GM18520 (cell line): ENCODE data around the gene DOHH.
"Not testable (repeated sequence)": the region's sequence is repeated elsewhere in the genome, so short reads cannot be mapped to it uniquely, and the experiment has no call there.

Experiments used
- ATAC-seq: cut with Tn5 transposase; IDR thresholded peaks from one replicate; pipeline ENCODE4 v1.9.1; 2021; ENCODE audit not compliant: unreplicated experiment

The DOHH gene

GRCh38 chr19:3534375-3535234 lies 34.1 kb upstream of the DOHH start:
- ATAC-seq = no peak

DNA sequence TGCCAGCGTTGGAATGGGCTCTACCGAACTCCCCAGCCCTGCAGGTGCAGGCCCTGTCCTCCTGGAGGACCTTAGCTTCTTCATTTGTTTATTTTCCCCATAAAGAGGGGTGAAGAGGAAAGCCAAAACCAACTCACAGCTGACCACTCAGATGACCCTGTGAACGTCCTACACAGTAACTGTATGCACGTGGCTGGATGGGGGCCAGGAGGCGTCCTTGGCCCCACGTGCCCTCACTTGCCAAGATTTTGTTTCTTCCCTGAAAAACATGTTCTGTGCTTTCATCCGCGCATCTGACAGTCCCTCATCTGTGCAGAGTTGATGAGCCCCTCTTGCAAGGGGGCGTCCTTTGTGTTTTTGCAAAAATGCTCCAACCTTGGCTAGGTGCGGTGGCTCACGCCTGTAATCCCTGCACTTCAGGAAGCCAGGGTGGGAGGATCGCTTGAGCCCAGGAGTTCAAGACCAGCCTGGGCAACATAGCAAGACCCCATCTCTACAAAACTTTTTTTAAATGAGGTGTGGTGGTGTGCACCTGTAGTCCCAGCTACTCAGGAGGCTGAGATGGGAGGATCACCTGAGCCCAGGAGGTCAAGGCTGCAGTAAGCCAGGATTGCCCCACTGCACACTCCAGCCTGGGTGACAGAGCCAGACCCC lies 33.2 kb upstream of the DOHH start:
- no peak for ATAC-seq

DNA sequence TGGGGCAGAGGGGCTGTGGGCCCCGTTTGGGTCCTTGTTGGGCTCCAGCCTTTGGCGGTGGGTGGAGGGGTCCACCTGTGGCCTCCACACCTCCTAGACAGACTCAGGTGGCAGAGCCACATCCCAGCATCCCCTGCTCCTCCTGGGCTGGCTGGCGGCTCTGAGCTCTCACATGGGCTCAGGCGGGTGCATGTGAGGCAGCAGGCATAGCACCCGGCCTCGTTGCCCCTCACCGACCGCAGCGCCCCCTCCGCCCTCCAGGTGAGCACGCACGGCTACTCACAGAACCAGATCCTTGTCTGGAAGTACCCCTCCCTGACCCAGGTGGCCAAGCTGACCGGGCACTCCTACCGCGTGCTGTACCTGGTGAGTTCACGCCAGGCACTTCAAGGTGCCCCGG lies 32.6 kb upstream of the DOHH start:
- no peak for ATAC-seq

GRCh38 chr19:3532154-3532786 lies 31.8 kb upstream of the DOHH start:
- no peak for ATAC-seq

DNA sequence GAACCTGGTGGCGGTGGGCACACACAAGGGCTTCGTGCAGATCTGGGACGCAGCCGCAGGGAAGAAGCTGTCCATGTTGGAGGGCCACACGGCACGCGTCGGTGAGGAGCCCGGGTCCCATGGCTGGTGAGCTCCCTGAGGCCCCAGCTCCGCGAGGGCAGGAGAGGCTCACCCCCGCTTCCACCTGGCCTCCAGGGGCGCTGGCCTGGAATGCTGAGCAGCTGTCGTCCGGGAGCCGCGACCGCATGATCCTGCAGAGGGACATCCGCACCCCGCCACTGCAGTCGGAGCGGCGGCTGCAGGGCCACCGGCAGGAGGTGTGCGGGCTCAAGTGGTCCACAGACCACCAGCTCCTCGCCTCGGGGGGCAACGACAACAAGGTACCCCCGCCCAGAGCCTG lies 31.2 kb upstream of the DOHH start:
- ATAC-seq = no peak

DNA sequence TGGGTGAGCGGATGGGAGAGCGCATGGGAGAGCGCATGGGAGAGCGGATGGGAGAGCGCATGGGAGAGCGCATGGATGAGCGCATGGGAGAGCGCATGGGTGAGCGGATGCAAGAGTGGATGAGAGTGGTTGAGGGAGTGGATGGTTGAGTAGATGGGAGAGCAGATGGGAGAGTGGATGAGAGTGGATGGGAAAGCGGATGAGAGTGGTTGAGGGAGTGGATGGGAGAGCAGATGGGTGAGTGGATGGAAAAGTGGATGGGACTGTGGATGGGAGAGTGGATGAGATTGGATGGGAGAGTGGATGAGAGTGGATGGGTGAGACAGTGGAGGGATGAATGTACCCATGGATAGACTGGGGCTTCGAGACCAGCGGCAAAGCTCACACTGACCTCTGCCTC lies 29.9 kb upstream of the DOHH start:
- ATAC-seq = no peak

- ATAC-seq = not testable (repeated sequence)
Measured at GRCh38 chr19:3529299-3529698, 28.8 kb upstream of the DOHH start.

DNA sequence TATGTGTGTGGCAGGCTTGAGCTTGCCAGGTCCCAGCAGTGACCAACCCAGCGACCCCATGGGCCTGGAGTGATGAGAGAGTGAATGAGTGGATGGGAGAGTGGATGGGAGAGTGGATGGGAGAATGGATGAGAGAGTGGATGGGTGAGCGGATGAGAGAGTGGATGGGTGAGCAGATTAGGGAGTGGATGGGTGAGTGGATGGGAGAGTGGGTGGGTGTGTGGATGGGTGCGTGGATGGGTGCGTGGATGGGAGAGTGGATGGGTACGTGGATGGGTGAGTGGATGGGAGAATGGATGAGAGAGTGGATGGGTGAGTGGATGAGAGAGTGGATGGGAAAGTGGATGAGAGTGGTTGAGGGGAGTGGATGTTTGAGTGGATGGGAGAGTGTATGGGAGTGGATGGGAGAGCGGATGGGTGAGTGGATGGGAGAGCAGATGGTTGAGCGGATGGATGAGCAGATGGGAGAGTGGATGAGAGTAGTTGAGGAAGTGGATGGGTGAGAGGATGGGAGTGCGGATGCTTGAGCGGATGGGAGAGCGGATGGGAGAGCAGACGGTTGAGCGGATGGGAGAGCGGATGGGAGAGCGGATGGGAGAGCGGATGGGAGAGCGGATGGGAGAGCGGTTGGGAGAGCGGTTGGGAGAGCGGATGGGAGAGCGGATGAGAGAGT lies 28.2 kb upstream of the DOHH start:
- no peak for ATAC-seq

DNA sequence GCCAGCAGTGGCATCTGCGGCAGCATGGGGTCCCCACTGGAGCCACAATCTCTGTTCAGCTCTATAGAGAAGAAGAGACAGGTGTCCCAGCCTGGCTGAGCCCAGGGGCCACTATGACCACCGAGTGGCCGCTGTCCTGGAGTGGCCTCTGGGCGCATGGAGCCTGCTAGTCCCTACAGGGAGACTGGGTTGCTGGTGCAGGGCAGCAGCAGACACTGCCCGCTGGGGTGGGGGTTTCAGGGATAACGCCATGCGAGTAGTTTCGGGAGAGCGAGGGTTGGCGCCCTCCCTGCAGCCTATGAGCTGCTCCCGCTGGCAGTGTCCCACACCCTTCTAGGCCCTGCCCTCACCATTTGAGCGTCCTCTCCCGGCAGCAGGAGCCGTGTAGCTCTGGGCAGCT lies 27.6 kb upstream of the DOHH start:
- ATAC-seq = no peak

- ATAC-seq = no peak
Measured at GRCh38 chr19:3527238-3527910, 26.9 kb upstream of the DOHH start.

GRCh38 chr19:3526507-3527237 lies 26.2 kb upstream of the DOHH start:
- no peak for ATAC-seq

GRCh38 chr19:3524904-3525451 lies 24.5 kb upstream of the DOHH start:
- ATAC-seq = no peak

- no peak for ATAC-seq
Measured at GRCh38 chr19:3524078-3524842, 23.8 kb upstream of the DOHH start.

DNA sequence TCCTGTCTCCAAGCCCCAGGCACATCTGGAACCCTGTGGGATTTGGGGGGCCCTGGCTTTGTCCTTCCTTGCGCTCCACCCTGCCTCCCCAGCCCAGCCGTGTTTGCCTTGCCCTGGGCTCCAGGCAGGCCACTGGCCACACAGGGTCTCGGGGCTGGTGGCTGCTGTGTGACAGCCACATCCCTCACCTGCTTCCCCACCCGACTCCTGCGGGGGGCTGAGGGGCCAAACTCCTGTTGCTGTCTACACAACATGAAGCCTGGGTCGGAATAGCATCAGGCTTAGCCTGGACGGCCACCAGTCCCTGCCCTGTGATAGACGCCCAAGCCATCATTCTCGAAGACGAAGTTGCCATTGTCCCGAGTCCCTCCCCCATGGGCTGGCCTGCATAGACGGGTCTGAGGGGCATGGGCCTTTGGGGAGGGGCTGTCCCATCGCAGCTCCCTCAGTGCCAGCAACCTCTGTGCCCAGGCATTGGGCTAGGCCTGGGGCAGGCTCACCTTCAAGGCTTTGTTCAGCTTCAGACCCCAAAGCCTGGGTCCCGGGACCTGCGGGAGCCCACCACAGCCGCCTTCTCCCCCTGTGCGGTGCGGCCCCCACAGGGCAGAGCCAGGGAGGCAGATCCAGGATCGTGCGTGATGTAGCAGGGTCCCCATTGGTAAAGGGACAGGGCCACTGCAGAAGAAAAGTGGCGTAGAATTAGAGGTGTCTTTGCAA lies 23.0 kb upstream of the DOHH start:
- ATAC-seq = no peak

DNA sequence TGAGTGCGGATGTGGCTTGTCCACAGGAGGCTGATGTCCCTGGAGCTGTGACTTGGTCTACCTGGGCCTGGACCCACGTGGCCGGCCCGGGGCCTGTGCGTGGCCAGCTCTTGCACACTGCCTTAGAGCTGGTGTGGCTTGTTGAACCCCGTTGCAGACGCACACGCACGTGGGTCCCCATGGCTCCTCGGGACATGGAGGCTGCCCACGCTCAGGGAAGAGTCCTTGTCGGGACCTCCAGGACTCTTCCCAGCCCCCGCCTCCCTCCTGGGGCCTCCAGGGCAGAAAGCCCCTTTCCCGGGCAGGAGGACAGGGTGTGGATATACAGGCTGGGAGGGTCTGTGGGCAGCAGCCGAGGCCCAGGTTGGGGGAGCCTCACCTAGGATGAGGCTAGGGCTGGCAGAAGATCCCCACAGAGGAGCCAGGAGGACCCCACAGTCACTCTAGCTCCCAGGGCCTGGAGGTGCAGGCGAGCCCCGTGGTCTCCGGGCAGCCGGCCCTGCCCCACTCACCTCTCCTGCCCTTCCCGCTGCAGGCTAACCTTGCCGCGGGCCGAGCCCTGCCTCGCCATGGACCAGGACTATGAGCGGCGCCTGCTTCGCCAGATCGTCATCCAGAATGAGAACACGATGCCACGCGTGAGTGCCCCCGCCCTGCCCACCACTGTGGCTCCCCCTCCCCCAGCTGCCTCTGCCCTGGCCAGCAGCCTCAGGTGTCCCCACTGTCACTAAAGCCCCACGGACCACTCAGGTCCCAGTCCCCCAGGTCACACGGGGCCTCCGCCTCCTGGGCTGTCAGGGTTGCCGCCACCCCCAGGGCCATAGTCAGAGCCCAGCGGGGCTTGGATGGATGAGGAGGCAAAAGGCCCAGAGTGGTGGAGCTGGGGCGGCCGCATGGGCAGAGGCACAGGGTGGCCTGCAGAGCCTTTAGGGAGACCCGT lies 22.2 kb upstream of the DOHH start:
- no peak for ATAC-seq

DNA sequence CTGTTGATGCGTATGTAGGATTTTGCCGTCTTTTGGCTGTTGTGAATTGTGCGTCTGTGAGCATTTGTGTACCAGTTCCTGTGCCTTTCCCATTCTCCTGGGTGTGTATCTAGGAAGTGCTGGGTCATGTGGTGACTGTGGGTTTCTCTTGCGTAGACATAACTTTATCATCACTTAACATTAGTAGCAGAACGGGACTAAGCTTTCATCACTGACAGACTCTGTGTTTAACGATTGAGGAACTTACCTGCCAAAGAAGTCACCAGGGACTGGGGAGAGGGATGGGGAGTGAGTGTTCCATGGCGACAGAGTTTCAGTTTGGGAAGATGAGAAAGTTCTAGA lies 20.6 kb upstream of the DOHH start:
- no peak for ATAC-seq

- ATAC-seq = no peak
Measured at GRCh38 chr19:3520166-3521103, 20.0 kb upstream of the DOHH start.
